Thoracic aorta (tissue), 2 donors: ENCODE data around the gene TFIP11. TPM values are rescaled to one million over a fixed set of nuclear protein-coding genes. Genes with fewer than 3 reads are reported as not detected.
A peak's percentile ranks its signal among the peaks of the same experiment; 100 is the strongest.

Experiments
- ATAC-seq: fragments of 150-250 bp; one replicate; pipeline ENCODE4 v1.8.0; 2017; ENCODE audit warnings: low read depth; ENCODE audit not compliant: insufficient number of reproducible peaks, low FRiP score
- DNase-seq: peaks from one replicate; pipeline ENCODE4 v3.0.0-alpha.2; 2020; ENCODE audit warnings: low spot score
- H3K27ac ChIP-seq, 2 donors: fragments of 200-600 bp; sonication (generic); 1 replicate in 1 of 2; 2 replicates in 1 of 2; pipeline ENCODE4 v1.5.1; 2016; ENCODE audit warnings: mild to moderate bottlenecking in 2 of 2, moderate library complexity in 2 of 2
- H3K27me3 ChIP-seq: fragments of 200-600 bp; sonication (generic); replicated peaks from 2 replicates; pipeline ENCODE4 v1.6.0; 2016; ENCODE audit warnings: mild to moderate bottlenecking; ENCODE audit not compliant: insufficient read depth
- H3K36me3 ChIP-seq: fragments of 200-600 bp; sonication (generic); one replicate; pipeline ENCODE4 v1.5.1; 2016
- H3K4me1 ChIP-seq, 2 donors: fragments of 200-600 bp; sonication (generic); 1 replicate in 1 of 2; 2 replicates in 1 of 2; pipeline versions ENCODE4 v1.5.1 to v1.6.0; 2016; ENCODE audit warnings: low read depth in 2 of 2, mild to moderate bottlenecking in 1 of 2; ENCODE audit not compliant: control insufficient read depth in 1 of 2
- H3K4me3 ChIP-seq: fragments of 200-600 bp; sonication (generic); 2 replicates; pipeline ENCODE4 v1.5.1; 2016; ENCODE audit warnings: mild to moderate bottlenecking
- H3K9me3 ChIP-seq: fragments of 200-600 bp; sonication (generic); 2 replicates; pipeline ENCODE4 v1.5.1; 2016
- CTCF ChIP-seq: fragments of 200-600 bp; sonication (generic); IDR thresholded peaks from one replicate; pipeline ENCODE4 v1.5.1; 2019; ENCODE audit warnings: antibody characterized with exemption
- total RNA-seq, 2 donors: library from RNA; depleted of rRNA; stranded (reverse); fragments of >200 nt; gene quantifications; one replicate each; pipeline versions ENCODE4 v1.1.0 to v1.2.3, GENCODE V29; 2016

TFIP11 gene
- total RNA-seq, 2 donors from 2014 or later, result 21.7 to 60.6 TPM

GRCh38 chr22:26483439-26484359 lies 28.6 kb downstream of the TFIP11 start, which contains the start of the genes HPS4 and SRRD:
Gene HPS4, minus strand, starts transcription at chr22:26483783. Its CDS starts 2,021 bp downstream, at chr22:26481762.
Gene SRRD, plus strand, starts transcription at chr22:26483877. Its CDS starts 14 bp downstream, at chr22:26483891.
- Histone ChIP-seq H3K36me3 (peaks cover under 1% of the 10 kb centered on the region), H3K4me1 (peaks cover 23 to 58% of the 10 kb centered on the region in 2 donors), H3K9me3 (no peaks in the 10 kb centered on the region), H3K4me3 (peak within 1 kb of the TSS; percentile 77), H3K27ac (peak within 1 kb of the TSS; percentile 78 to 85), H3K27me3 (no peaks in the 10 kb centered on the region)
- ATAC-seq (peak; percentile 65), DNase-seq (peak; percentile 67)
- TF ChIP-seq CTCF, result no peak

GRCh38 chr22:26483043-26483438 lies 29.2 kb downstream of the TFIP11 start:
- no peaks in the 10 kb centered on the region for H3K27me3 ChIP-seq
- H3K9me3 ChIP-seq, result no peaks in the 10 kb centered on the region
- peak overlapping the region; percentile 78 to 85 for H3K27ac ChIP-seq
- no peaks in the 10 kb centered on the region for H3K36me3 ChIP-seq
- peaks cover 23 to 58% of the 10 kb centered on the region in 2 donors for H3K4me1 ChIP-seq
- no peak for ATAC-seq
- no peak for DNase-seq
- TF ChIP-seq CTCF, result no peak
- H3K4me3 ChIP-seq, result peak overlapping the region; percentile 77

GRCh38 chr22:26482161-26482560 lies 30.1 kb downstream of the TFIP11 start:
- H3K27ac ChIP-seq, result no peak overlapping the region

GRCh38 chr22:26481694-26482093 lies 30.6 kb downstream of the TFIP11 start:
- no peak for TF ChIP-seq CTCF
- H3K36me3 ChIP-seq, result no peaks in the 10 kb centered on the region
- no peak overlapping the region for H3K27ac ChIP-seq
- no peak overlapping the region for H3K4me3 ChIP-seq
- peaks cover 23 to 58% of the 10 kb centered on the region in 2 donors for H3K4me1 ChIP-seq
- DNase-seq, result no peak
- no peaks in the 10 kb centered on the region for H3K27me3 ChIP-seq
- no peak for ATAC-seq
- H3K9me3 ChIP-seq, result no peaks in the 10 kb centered on the region

More at GRCh38 chr22:26482161-26482560, 30.1 kb downstream of the TFIP11 start:
- no peaks in the 10 kb centered on the region for H3K36me3 ChIP-seq
- no peaks in the 10 kb centered on the region for H3K9me3 ChIP-seq
- H3K4me1 ChIP-seq, result peaks cover 23 to 58% of the 10 kb centered on the region in 2 donors
- H3K27me3 ChIP-seq, result no peaks in the 10 kb centered on the region
- no peak for DNase-seq
- ATAC-seq, result no peak
- no peak for TF ChIP-seq CTCF
- H3K4me3 ChIP-seq, result no peak overlapping the region

GRCh38 chr22:26481112-26481693 lies 31.1 kb downstream of the TFIP11 start:
- ATAC-seq (no peak), DNase-seq (no peak)
- Histone ChIP-seq H3K4me3 (no peak overlapping the region), H3K4me1 (peaks cover 23 to 58% of the 10 kb centered on the region in 2 donors), H3K9me3 (no peaks in the 10 kb centered on the region), H3K27ac (no peak overlapping the region), H3K27me3 (no peaks in the 10 kb centered on the region), H3K36me3 (no peaks in the 10 kb centered on the region)
- no peak for TF ChIP-seq CTCF
